Neural cell (in vitro differentiated cells): ENCODE data around the gene POLR3B.

Source experiments
- TAF1 ChIP-seq: IDR thresholded peaks from 2 replicates; pipeline ENCODE4 v1.6.1; 2012; ENCODE audit warnings: low read depth
- TF ChIP-seq, protein P1 (sequence below): fragments of 450-650 bp; IDR thresholded peaks from 2 replicates; pipeline ENCODE4 v1.5.1; 2014; ENCODE audit warnings: antibody characterized with exemption, mild to moderate bottlenecking, moderate library complexity; ENCODE audit not compliant: poor library complexity, severe bottlenecking
- TF ChIP-seq, protein P2 (sequence below): IDR thresholded peaks from 2 replicates; pipeline ENCODE4 v1.6.1; 2012; ENCODE audit warnings: borderline replicate concordance

DNA sequence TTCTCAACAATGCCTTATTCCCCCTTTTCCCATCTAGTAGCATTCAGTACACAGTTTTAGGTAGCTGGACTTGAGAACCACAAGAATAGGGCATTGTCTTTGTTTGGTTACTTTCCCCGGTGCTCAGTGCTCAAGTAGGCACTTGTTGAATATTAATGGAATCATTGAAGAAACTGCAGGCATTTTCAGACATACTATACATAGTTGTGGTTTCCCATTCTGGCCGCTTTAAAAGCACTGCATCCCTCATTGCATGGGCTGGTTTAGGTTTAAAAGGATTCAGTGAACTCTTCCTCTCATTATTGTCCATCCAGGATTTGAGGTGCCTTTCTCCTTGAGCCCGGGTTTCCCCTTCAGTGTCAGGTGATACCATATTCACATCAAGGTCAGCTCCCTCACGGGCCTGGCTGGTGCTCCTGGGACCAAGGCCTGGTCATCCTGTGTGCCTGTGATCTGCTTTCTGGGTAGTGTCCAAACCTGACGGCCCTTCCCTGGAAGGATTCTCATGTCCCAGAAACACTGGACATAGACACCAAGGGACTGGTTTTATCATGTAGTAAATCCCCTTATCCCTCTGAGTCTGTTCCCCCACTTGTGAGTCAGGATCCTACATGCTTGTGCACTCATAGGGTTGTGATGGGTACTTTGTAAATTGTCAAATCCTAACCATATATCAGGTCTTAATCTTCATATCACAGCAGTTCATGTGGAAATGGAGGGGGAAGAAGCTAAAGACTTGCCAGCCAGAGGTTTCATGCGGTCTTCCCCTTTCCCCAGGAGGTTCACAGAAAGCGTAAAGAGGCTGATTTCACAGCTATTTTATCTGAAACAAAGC, 47.7 kb upstream of the POLR3B start:
- TF ChIP-seq TAF1 = no peak
- TF ChIP-seq, protein P1, sequence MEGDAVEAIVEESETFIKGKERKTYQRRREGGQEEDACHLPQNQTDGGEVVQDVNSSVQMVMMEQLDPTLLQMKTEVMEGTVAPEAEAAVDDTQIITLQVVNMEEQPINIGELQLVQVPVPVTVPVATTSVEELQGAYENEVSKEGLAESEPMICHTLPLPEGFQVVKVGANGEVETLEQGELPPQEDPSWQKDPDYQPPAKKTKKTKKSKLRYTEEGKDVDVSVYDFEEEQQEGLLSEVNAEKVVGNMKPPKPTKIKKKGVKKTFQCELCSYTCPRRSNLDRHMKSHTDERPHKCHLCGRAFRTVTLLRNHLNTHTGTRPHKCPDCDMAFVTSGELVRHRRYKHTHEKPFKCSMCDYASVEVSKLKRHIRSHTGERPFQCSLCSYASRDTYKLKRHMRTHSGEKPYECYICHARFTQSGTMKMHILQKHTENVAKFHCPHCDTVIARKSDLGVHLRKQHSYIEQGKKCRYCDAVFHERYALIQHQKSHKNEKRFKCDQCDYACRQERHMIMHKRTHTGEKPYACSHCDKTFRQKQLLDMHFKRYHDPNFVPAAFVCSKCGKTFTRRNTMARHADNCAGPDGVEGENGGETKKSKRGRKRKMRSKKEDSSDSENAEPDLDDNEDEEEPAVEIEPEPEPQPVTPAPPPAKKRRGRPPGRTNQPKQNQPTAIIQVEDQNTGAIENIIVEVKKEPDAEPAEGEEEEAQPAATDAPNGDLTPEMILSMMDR = no peak
- TF ChIP-seq, protein P2, sequence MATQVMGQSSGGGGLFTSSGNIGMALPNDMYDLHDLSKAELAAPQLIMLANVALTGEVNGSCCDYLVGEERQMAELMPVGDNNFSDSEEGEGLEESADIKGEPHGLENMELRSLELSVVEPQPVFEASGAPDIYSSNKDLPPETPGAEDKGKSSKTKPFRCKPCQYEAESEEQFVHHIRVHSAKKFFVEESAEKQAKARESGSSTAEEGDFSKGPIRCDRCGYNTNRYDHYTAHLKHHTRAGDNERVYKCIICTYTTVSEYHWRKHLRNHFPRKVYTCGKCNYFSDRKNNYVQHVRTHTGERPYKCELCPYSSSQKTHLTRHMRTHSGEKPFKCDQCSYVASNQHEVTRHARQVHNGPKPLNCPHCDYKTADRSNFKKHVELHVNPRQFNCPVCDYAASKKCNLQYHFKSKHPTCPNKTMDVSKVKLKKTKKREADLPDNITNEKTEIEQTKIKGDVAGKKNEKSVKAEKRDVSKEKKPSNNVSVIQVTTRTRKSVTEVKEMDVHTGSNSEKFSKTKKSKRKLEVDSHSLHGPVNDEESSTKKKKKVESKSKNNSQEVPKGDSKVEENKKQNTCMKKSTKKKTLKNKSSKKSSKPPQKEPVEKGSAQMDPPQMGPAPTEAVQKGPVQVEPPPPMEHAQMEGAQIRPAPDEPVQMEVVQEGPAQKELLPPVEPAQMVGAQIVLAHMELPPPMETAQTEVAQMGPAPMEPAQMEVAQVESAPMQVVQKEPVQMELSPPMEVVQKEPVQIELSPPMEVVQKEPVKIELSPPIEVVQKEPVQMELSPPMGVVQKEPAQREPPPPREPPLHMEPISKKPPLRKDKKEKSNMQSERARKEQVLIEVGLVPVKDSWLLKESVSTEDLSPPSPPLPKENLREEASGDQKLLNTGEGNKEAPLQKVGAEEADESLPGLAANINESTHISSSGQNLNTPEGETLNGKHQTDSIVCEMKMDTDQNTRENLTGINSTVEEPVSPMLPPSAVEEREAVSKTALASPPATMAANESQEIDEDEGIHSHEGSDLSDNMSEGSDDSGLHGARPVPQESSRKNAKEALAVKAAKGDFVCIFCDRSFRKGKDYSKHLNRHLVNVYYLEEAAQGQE = no peak
